ENCODE data around the gene SP3. TPM values are rescaled to one million over a fixed set of nuclear protein-coding genes. Genes with fewer than 3 reads are reported as not detected.

Gene SP3
- total and polyA plus RNA-seq, 2 of the 8 experiments (the other 6 are each of a cell fraction or from before 2014, with no cell fraction given) = 31.0 to 92.1 TPM

DNA sequence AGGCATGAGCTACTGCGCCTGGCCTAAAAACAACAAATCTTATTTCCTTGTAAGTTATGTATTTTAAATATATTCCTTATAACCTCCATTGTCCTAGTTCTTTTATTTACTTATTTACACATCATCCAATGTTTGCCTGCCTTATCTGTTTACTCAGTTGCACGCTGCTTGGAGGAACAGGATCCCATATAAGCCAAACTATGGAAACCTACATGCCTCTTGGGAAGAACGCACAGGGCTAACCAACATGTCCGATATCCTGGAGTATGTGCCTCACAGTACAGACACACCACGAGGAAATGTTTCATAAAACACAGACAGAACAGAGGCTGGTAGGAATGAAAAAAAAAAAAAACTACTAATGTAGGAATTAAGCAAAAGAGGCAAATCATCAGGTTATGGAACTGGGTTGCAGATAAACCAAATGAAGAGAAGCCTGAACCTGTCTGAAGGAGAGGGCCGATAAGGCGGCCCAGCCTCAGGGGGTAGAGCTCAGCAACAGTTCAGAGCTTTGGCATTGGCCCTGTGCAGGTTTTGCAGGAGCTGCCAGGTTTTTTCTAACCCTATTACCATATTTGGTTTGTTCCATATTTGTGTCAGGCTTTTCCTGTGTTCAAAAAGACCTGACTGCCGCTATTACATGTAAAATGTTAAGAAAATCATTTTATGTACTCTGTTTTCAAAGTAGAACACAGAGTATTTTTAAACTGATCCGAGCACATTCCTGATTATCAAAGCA, 19.9 kb upstream of the SP3 start:
- Histone ChIP-seq H2AFZ (ENCODE audit: low read length) (no peak overlapping the region), H4K8ac (ENCODE audit: extremely low read depth, insufficient read depth, low read length) (no peak overlapping the region), H3K36me3 (ENCODE audit: control insufficient read depth in 2 of 4, insufficient read depth in 4 of 4, low read length in 3 of 4) (no peaks in the 10 kb centered on the region), H3K23ac (ENCODE audit: insufficient read length) (no peak overlapping the region), H4K91ac (replicated peaks; ENCODE audit: insufficient read length, low read length) (no peak overlapping the region), H2BK20ac (ENCODE audit: low read length) (no peak overlapping the region), H2BK15ac (ENCODE audit: low read length) (no peak overlapping the region), H2BK5ac (ENCODE audit: low read depth, low read length) (no peak overlapping the region), H3K27me3 (replicated peaks in 1 of 4; ENCODE audit: control insufficient read depth in 3 of 4, extremely low read depth in 1 of 4, insufficient read depth in 3 of 4, low read length in 3 of 4) (no peaks in the 10 kb centered on the region; a peak in 1 of 7 replicates), H3K4ac (replicated peaks; ENCODE audit: insufficient read length, low read depth, low read length) (no peak overlapping the region), H3K4me3 (ENCODE audit: extremely low read depth in 1 of 4, insufficient read depth in 2 of 4, low read depth in 3 of 4, low read length in 4 of 4) (no peak overlapping the region), H3K27ac (ENCODE audit: low read depth, low read length) (no peak overlapping the region), H2AK5ac (ENCODE audit: low read depth, low read length) (no peak overlapping the region), H3K79me1 (ENCODE audit: low read depth, low read length) (no peaks in the 10 kb centered on the region), H3K14ac (ENCODE audit: insufficient read length) (no peak overlapping the region), H3K56ac (replicated peaks; ENCODE audit: insufficient read length, low read depth, low read length) (no peak overlapping the region), H4K5ac (ENCODE audit: insufficient read length, low read depth, low read length) (no peak overlapping the region), H2BK12ac (ENCODE audit: low read depth, low read length) (no peak overlapping the region), H3K23me2 (ENCODE audit: low read depth, low read length) (no peaks in the 10 kb centered on the region), H3K4me1 (replicated peaks in 1 of 4; ENCODE audit: control insufficient read depth in 3 of 4, insufficient read depth in 4 of 4, low read length in 3 of 4) (no peaks in the 10 kb centered on the region; a peak in 1 of 7 replicates), H3K79me2 (ENCODE audit: control insufficient read depth in 1 of 2, insufficient read depth in 2 of 2, low read length in 2 of 2) (no peaks in the 10 kb centered on the region), H3K9me3 (ENCODE audit: insufficient read depth in 2 of 2, low read depth in 1 of 2, low read length in 1 of 2) (no peaks in the 10 kb centered on the region), H2BK120ac (replicated peaks; ENCODE audit: low read depth, low read length) (no peak overlapping the region), H3K9ac (replicated peaks in 1 of 4; ENCODE audit: extremely low read depth in 1 of 4, low read depth in 3 of 4, low read length in 3 of 4) (peak overlapping the region in 1 of 4 experiments; percentile 9; a peak in 1 of 7 replicates), H4K20me1 (replicated peaks in 1 of 2; ENCODE audit: control insufficient read depth in 1 of 2, insufficient read depth in 2 of 2, low read length in 2 of 2) (no peaks in the 10 kb centered on the region), H3K4me2 (ENCODE audit: insufficient read depth in 1 of 2, low read depth in 2 of 2, low read length in 2 of 2) (no peak overlapping the region), H3K18ac (ENCODE audit: extremely low read depth, low read length) (no peak overlapping the region)
- 89% methylated on average over 9 of the region's 9 CpGs; no CpG with 5 or more reads in 1 of the 2 experiments for WGBS, 2 experiments (ENCODE audit: extremely low coverage in 1 of 2, insufficient coverage in 1 of 2, insufficient read length in 1 of 2, insufficient replicate concordance in 2 of 2, low coverage in 1 of 2, low lambda C conversion rate in 2 of 2, missing lambda C conversion rate in 1 of 2)
- FAIRE-seq (no peak), DNase-seq (ENCODE audit: low read depth in 1 of 2, low spot score in 2 of 2) (no peak)
- ChIA-PET POLR2A (ENCODE audit: partially characterized antibody) (interaction anchor here (1.0 kb wide), 1 partner anchor 10 kb away, joined by 3 read pairs; no protein-coding TSS in a partner anchor), CTCF (ENCODE audit: partially characterized antibody) (interaction anchor here (0.7 to 3.1 kb wide), 7 partner anchors 10 to 356 kb away, joined by 3 to 12 read pairs (median 4); no protein-coding TSS in a partner anchor)
- TF ChIP-seq, protein P1, sequence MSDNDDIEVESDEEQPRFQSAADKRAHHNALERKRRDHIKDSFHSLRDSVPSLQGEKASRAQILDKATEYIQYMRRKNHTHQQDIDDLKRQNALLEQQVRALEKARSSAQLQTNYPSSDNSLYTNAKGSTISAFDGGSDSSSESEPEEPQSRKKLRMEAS (IDR thresholded peaks at IDR 0.05) = no peak
- TF ChIP-seq POU5F1 (IDR thresholded peaks at IDR 0.05; ENCODE audit: low read depth, low read length) = no peak
- no peak for TF ChIP-seq KDM1A (IDR thresholded peaks at IDR 0.05; ENCODE audit: borderline replicate concordance, low read length)
- no peak for TF ChIP-seq SP2 (IDR thresholded peaks at IDR 0.05; ENCODE audit: low read length)
- no peak for TF ChIP-seq GABPA (IDR thresholded peaks at IDR 0.05; ENCODE audit: borderline replicate concordance, insufficient read depth, low read length)
- TF ChIP-seq CBX8 (IDR thresholded peaks at IDR 0.05; ENCODE audit: borderline replicate concordance, low read depth, low read length) = no peak

Data from H1 (cell line).